Thyroid gland (tissue), 4 donors: ENCODE results near the gene RAI1.

ENCODE experiments used
- POLR2A ChIP-seq, 2 donors: fragments of 450-650 bp; IDR thresholded peaks; one replicate each; pipeline ENCODE4 v1.6.1; 2017; ENCODE audit warnings: antibody characterized with exemption in 2 of 2, mild to moderate bottlenecking in 2 of 2, moderate library complexity in 1 of 2
- TF ChIP-seq, protein P1 (sequence below), 6 experiments: fragments of 200-600 bp in 3 of 6; fragments of 450-650 bp in 3 of 6; sonication (generic) in 3 of 6; IDR thresholded peaks; one replicate each; pipeline ENCODE4 v1.5.1; 2016 to 2019; ENCODE audit warnings: antibody characterized with exemption in 6 of 6, mild to moderate bottlenecking in 2 of 6, inconsistent platforms in 1 of 6, moderate library complexity in 1 of 6

GRCh38 chr17:17781591-17782496 lies 100.6 kb downstream of the RAI1 start:
- TF ChIP-seq, protein P1, sequence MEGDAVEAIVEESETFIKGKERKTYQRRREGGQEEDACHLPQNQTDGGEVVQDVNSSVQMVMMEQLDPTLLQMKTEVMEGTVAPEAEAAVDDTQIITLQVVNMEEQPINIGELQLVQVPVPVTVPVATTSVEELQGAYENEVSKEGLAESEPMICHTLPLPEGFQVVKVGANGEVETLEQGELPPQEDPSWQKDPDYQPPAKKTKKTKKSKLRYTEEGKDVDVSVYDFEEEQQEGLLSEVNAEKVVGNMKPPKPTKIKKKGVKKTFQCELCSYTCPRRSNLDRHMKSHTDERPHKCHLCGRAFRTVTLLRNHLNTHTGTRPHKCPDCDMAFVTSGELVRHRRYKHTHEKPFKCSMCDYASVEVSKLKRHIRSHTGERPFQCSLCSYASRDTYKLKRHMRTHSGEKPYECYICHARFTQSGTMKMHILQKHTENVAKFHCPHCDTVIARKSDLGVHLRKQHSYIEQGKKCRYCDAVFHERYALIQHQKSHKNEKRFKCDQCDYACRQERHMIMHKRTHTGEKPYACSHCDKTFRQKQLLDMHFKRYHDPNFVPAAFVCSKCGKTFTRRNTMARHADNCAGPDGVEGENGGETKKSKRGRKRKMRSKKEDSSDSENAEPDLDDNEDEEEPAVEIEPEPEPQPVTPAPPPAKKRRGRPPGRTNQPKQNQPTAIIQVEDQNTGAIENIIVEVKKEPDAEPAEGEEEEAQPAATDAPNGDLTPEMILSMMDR (IDR thresholded peaks at IDR 0.05) = peak in 1 of 6 experiments; percentile 5
- peak in 1 of 2 donors; percentile 27 for TF ChIP-seq POLR2A (IDR thresholded peaks at IDR 0.05)
